K562 treated with DMSO at 1 percent for 48 hours (cell line): ENCODE data around the gene ZNF19. TPM values are rescaled to one million over a fixed set of nuclear protein-coding genes. Genes with fewer than 3 reads are reported as not detected.

Experiments
- total RNA-seq: library from RNA; unstranded; fragments of 300-600 nt; gene quantifications from 2 replicates; pipeline ENCODE4 v1.2.3, GENCODE V29; 2022; ENCODE audit warnings: low replicate concordance; ENCODE audit errors: extremely low read depth

ZNF19 gene
- not detected in 2 replicates for total RNA-seq

GRCh38 chr16:71489122-71489521, at the start of gene ZNF19:
TSS of gene ZNF19 (minus strand) at chr16:71489324. CDS start at chr16:71482114, 7,210 bp downstream.

DNA sequence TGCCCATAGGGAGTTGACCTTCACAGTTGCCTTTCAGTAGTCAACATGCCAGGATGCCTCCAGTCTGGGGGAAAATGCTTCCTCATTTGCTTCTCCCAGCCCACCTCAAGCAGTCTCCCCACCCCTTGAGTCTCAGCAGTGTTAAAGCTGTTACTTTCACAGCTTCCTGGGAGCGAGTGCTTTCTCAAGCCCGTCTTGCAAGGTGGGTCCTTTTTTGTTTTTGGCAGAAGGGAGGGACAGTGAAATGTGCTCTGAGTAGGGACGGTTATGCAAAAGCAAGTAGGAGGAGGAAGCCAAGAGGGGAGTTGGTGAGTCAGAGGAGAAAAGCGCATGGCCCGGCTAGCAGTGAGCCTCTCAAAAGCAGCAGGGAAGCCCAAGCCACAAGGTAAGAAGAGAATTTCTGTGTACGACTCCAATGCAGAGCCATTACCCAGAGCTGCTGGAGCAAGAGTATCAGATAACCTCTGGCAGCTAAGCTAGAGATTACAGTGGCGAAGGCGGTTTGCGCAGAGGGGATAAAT, 37.0 kb upstream of the ZNF19 start, which contains the start of gene CHST4:
Gene CHST4 (plus strand): TSS at position 316 of the 521 bp plus-strand sequence. CDS start 10,252 bp downstream, outside the sequence.

DNA sequence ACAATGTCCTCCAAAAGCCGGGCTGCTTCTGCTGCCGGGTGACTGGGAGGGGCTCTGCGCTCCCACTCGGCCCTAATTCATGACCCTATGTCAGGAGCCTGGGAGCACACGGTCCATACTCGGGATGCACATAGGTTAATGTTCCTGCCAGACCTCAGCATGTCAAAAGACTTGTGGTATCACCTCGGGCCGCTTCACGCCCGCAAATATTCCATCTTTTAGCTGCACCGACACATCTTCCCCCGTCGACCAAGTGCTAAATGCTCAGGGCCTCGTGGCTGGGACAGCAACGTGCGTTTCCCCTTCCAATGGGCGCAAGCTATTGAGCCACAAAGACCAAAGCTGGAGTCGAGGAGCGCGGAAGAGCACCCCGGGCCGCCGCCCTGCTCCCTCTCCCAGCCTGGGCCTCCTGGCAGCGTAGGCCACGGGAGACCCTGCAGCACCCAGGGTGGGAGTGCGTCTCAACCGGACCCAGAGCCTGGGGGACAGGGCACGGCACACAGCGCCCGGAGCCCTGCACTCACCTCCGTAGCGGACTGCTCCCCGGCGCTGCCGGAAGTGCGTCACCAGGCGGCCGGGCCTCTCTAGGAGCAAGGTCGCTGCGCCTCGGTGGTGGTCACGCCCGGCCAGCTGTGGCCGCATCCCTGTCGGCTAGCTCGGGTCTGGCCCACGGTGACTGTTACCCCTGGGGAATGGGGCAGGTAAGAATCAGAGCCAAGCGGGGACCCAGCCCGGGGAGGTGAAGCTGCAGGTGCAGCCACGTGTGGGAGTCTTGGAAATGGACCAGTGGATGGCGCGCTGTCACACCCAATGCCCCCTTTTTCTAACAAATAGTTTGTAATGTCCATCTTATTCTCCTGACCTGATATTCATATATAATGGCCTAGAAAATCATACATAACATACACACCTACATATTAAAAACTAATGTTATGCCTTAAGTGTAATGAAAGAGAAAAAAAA, 27.2 kb downstream of the ZNF19 start, which contains the start of gene ZNF23:
Gene ZNF23 (minus strand): TSS at position 562 of the 963 bp plus-strand sequence. CDS start 5,451 bp downstream, outside the sequence.

DNA sequence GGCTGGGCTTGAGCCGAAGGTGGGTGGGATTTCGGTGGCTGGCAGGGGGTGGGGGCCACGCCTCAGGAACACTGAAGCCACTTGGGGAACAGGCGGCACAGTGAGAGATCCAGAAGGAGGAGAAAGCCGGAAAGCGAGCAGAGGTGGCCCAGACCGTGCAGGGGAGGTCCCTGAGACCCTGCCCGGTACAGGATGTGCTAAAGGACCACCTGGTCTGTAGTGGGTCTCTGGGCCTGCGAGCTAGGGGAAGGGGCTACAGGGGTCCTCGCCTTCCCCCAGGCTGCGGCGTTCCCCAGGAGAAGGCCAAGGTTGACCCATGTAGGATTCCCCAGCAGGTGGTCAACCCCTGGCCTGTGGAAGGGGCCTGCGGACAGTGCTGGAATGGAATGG, 47.1 kb downstream of the ZNF19 start, which contains the start of gene TLE7:
Gene TLE7 (minus strand): TSS at position 4 of the 390 bp plus-strand sequence. CDS start 8,730 bp downstream, outside the sequence.

Other genes with a start within 250 kb of the ZNF19 start
- gene CMTR2, start 199.9 kb downstream of the ZNF19 start, total RNA-seq = not detected in 2 replicates
- gene CALB2, start 130.6 kb downstream of the ZNF19 start, total RNA-seq = not detected in 2 replicates
- not detected in 2 replicates for gene TLE7, start 47.3 kb downstream of the ZNF19 start, total RNA-seq
- gene ZNF23, start 27.1 kb downstream of the ZNF19 start, total RNA-seq = not detected in 2 replicates
- gene CHST4, start 37.1 kb upstream of the ZNF19 start, total RNA-seq = not detected in 2 replicates
- not detected in 2 replicates for gene TAT, start 87.8 kb upstream of the ZNF19 start, total RNA-seq
- not detected in 2 replicates for gene MARVELD3, start 136.9 kb upstream of the ZNF19 start, total RNA-seq
- gene PHLPP2, start 235.4 kb upstream of the ZNF19 start, total RNA-seq = not detected in 2 replicates